NCI-H1694 treated with DMSO at 0.1 percent for 48 hours (cell line): ENCODE data around the gene CHST12.
"Not testable (repeated sequence)": the region's sequence is repeated elsewhere in the genome, so short reads cannot be mapped to it uniquely, and the experiment has no call there.

Experiments
- DNase-seq: peaks from one replicate; lab custom pipeline; 2025; lab: John Stamatoyannopoulos, UW

The CHST12 gene

GRCh38 chr7:2435146-2435545, 31.7 kb downstream of the CHST12 start:
- no peak for DNase-seq

GRCh38 chr7:2436341-2437104, 33.1 kb downstream of the CHST12 start:
- DNase-seq: no peak

DNA sequence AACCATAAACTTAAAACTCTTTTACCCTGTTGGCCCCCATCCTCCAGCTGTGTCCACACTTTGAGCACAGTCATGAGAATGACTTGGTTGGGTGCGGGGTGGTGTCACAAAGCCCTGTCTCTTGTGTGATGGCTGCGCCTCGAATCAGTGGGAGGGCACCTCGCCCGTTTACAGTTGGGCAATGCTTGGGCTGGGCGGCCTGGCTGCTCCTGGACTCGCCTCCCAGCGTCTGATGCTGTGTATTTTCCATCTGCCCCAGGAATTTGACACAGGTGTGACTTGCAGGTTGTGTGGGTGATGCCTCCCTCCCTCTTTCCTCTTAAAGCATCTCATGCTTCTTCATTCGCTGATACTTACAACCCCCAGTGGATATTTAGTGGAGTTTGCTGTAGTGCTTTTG, 33.7 kb downstream of the CHST12 start:
- DNase-seq: no peak

- no peak for DNase-seq
Measured at GRCh38 chr7:2437537-2438148, 34.2 kb downstream of the CHST12 start.

- no peak for DNase-seq
Measured at GRCh38 chr7:2438186-2438585, 34.8 kb downstream of the CHST12 start.

- no peak for DNase-seq
Measured at GRCh38 chr7:2438775-2439174, 35.4 kb downstream of the CHST12 start.

- no peak for DNase-seq
Measured at GRCh38 chr7:2440608-2441245, 37.3 kb downstream of the CHST12 start.

DNA sequence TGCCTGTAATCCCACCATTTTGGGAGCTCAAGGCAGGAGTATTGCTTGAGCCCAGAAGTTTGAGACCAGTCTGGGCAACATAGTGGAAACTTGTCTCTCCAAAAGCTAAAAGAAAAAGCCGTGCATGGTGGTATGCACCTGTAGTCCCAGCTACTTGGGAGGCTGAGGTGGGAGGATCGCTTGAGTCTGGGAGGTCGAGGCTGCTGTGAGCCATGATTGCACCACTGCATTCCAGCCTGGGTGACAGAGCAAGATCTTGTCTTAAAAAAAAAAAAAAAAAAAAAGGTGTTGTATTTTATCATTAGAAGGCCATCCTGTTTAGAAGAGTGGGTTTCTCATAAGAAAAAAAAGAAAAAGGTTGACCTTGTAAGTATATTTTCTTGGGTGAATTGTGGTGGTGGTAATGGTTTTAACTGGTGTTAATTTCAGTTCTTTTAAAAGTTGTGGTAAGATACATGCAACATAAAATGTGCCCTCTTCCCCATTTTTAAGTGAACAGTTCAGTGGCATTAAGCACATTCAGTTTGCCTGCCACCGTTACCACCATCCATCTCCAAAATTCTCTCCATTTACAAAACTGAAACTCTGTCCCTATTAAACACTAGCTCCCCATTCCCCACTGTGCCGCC, 38.1 kb downstream of the CHST12 start:
- DNase-seq: no peak

- no peak for DNase-seq
Measured at GRCh38 chr7:2443491-2443890, 40.1 kb downstream of the CHST12 start.

GRCh38 chr7:2444476-2444875, 41.1 kb downstream of the CHST12 start:
- no peak for DNase-seq

- no peak for DNase-seq
Measured at GRCh38 chr7:2445047-2445446, 41.6 kb downstream of the CHST12 start.

DNA sequence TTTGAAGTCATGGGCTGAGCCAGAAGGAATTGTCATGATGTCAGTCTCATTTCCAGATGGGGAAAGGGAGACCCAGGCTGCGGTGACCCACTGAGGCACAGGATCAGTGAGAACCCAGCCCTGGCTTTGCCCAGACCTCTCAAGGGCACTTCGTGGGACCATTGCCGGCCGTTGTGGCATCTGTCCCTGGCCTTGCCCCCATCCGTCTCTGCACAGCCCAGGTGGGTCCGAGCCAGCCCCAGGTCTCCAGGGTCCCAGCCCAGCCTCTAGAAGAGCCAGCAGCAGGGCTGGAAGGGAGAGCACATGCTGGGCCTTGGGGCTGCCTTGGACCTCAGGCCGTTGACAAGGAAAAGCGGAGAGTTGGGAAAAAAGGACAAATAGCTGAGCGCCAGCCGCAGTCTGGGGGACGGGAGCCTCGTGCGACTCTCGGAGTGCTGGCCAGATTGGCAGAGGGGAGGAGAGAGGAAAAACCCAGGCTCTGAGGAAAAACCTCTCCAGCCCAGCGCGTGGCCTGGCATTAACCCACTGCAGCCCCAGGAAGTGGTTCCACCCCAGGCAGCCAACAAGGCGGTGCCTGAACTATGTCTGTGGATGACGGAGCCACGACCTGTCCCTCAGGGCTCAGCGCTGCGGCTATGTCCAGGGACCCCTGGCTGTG, 42.6 kb downstream of the CHST12 start:
- no peak for DNase-seq

DNA sequence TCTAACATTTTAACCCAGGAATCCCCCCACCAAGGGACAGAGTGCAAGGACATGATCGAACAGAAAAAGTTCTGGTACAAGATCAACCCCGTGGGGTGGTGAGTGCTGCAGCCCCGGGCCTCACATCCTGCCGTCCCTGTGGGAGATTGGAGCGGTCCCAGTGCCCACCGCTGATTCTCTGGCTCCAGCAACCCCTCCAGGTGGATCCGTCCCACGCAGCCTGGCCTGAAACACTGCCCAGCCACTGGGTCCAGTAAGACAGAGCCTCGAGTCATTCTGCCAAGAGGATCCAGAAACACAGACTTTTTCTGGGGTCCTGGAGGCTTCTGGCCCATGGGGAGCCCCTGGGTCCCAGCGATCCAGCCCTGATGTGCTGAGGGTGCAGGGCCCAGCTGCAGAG, 43.3 kb downstream of the CHST12 start:
- DNase-seq: no peak

DNA sequence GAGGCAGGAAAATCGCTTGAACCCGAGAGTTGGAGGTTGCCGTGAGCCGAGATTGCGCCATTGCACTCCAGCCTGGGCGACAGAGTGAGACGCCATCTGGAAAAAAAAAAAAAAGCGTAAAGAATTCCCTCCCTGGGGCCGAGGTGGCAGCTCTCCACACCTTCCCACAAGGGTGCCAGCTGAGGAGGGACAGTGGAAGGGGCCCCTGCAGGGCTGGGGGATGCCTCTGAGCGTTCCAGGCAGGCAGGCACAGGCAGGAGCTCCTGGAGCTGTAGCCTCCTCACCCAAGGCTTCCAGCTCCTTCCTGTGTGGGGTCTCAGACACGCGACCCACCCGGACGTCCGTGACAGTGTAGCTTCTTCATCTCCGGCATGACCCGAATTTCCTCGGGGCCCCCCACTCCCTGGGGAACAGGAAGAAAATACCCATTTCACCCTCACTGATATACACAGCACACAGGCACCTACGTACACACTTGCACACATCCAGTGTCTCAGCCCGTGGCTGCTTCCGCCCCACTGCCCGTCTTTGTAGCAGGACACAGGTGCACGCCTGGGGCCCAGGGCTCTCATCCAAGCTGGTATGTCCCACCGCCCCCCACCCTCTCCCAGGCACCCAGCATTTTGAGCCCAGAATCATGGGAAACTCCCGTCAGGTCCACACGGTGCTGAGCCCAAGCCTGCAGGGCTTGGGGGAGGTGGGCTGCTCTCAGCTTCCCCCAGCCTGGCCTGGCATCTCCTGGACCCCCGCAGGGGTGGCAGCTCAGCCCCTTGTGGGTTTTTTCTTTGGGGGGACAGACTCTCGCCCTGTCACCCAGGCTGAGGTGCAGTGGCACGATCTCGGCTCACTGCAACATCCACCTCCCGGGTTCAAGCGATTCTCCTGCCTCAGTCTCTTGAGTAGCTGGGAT, 47.0 kb downstream of the CHST12 start:
- no peak for DNase-seq

- peak; percentile 6 for DNase-seq
Measured at GRCh38 chr7:2451171-2452073, 48.0 kb downstream of the CHST12 start.

GRCh38 chr7:2452074-2452507, 48.7 kb downstream of the CHST12 start:
- no peak for DNase-seq

GRCh38 chr7:2452643-2453270, 49.3 kb downstream of the CHST12 start:
- DNase-seq: no peak

DNA sequence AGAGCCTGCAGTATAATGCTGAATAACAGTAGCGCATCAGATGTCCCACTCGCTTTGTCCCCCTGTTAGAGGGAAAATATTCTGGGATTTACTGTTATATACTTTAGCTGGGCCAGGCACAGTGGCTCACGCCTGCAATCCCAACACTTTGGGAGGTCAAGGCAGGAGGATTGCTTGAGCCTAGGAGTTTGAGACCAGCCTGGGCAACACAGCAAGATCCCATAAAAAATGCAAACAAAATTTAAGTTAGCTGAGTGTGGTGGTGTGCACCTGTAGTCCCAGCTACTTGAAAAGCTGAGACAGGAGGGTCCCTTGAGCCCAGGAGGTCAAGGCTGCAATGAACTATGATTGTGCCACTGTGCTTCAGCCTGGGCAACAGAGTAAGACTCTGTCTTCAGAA, 50.4 kb downstream of the CHST12 start:
- not testable (repeated sequence) for DNase-seq

DNA sequence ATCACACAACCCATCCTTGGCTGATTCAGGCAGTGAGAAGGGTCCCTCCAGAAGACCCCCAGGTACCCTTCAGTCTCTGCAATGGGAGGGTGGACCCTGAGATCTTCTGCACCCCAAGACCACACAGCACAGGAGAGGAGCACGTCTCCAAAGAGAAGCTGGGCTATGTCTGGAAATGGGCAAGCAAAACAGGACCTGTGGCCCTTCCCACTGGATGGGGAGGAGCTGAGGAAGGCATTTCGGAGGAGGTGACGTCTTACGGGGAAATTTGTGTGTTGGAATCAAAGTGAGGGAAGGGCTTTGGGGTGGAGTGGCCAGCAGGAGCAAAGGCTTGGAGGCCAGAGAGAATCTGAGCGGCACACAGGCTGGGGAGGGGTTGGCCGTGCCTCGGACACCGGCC, 56.3 kb downstream of the CHST12 start:
- no peak for DNase-seq

DNA sequence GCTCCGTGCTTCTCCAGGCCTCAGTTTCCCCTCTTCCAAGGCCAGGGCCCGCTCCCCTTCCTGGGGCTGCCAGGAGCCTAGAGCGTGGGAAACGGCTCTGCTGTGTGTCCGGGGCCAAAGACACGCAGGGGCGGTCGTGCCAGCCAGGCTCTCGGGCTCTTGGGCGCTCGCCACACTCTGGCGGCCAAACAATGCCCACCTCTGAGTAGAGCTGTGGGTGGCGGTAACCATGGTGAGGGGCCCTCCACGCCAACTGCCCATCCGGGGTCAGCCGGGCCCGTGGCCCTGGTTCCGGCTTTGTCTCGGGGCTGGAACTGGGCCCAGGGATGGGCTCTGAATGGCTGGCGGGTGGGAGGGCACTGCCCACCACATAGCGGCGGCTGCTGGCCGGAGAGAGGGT, 56.8 kb downstream of the CHST12 start:
- no peak for DNase-seq
